ENCODE measurements around the gene AGAP5.
A peak's percentile ranks its signal among the peaks of the same experiment; 100 is the strongest.

Gene AGAP5

GRCh38 chr10:73650537-73651331, 47.2 kb downstream of the AGAP5 start:
- no peak for DNase-seq

- DNase-seq, result no peak
These were observed 47.9 kb downstream of the AGAP5 start for GRCh38 chr10:73649876-73650536.

GRCh38 chr10:73648975-73649829, 48.7 kb downstream of the AGAP5 start:
- no peak for DNase-seq

GRCh38 chr10:73647875-73648651, 49.8 kb downstream of the AGAP5 start:
- no peak for DNase-seq

- no peak for DNase-seq
These were observed 50.6 kb downstream of the AGAP5 start for GRCh38 chr10:73647211-73647874.

- no peak for DNase-seq
These were observed 51.3 kb downstream of the AGAP5 start for GRCh38 chr10:73646598-73647041.

GRCh38 chr10:73645251-73645650, 52.7 kb downstream of the AGAP5 start:
- no peak for DNase-seq

- DNase-seq, result no peak
These were observed 53.1 kb downstream of the AGAP5 start for GRCh38 chr10:73644767-73645166.

- no peak for DNase-seq
These were observed 53.7 kb downstream of the AGAP5 start for GRCh38 chr10:73644015-73644743.

GRCh38 chr10:73643362-73643761, 54.5 kb downstream of the AGAP5 start:
- DNase-seq, result no peak

GRCh38 chr10:73641328-73642060, 56.4 kb downstream of the AGAP5 start, which contains the start of gene MYOZ1:
Gene MYOZ1, minus strand, starts transcription at chr10:73641474. Its CDS starts 1,457 bp downstream, at chr10:73640017.
- no peak for DNase-seq

- no peak for DNase-seq
These were observed 58.6 kb downstream of the AGAP5 start for GRCh38 chr10:73639286-73639685.

- DNase-seq, result no peak
These were observed 62.1 kb downstream of the AGAP5 start for GRCh38 chr10:73635781-73636180.

- DNase-seq, result no peak
These were observed 63.5 kb downstream of the AGAP5 start for GRCh38 chr10:73634421-73634820.

- DNase-seq, result no peak
These were observed 68.7 kb downstream of the AGAP5 start for GRCh38 chr10:73629165-73629564.

GRCh38 chr10:73628405-73628804, 69.5 kb downstream of the AGAP5 start:
- DNase-seq, result no peak

- no peak for DNase-seq
These were observed 70.6 kb downstream of the AGAP5 start for GRCh38 chr10:73627300-73627699.

GRCh38 chr10:73625884-73626752, 71.8 kb downstream of the AGAP5 start:
- DNase-seq, result peak; percentile 53
